Small intestine (tissue), 7 donors: Measurements from ENCODE around the gene CFAP299. TPM values are rescaled to one million over a fixed set of nuclear protein-coding genes. Genes with fewer than 3 reads are reported as not detected.

Source experiments
- DNase-seq, 2 donors: peaks; one replicate each; pipeline versions ENCODE4 v3.0.0 to v3.0.0-alpha.2; 2013
- FAIRE-seq: peaks from 2 replicates; lab custom pipeline; 2012; peaks lifted over from hg19 to GRCh38; lab: Jason Lieb, UNC
- H3K27ac ChIP-seq, 3 donors: one replicate each; pipeline ENCODE4 v1.5.1; 2013; ENCODE audit warnings: low read length in 2 of 3, mild to moderate bottlenecking in 2 of 3, control low read depth in 1 of 3, inconsistent platforms in 1 of 3, low read depth in 1 of 3, moderate library complexity in 1 of 3
- H3K27me3 ChIP-seq, 3 donors: one replicate each; pipeline ENCODE4 v1.6.1; 2013; ENCODE audit warnings: low read length in 3 of 3, inconsistent platforms in 1 of 3; ENCODE audit not compliant: control insufficient read depth in 3 of 3, insufficient read depth in 3 of 3
- H3K36me3 ChIP-seq, 3 donors: one replicate each; pipeline ENCODE4 v1.6.1; 2013; ENCODE audit warnings: low read length in 3 of 3, inconsistent platforms in 1 of 3, low read depth in 1 of 3, mild to moderate bottlenecking in 1 of 3, moderate library complexity in 1 of 3; ENCODE audit not compliant: control insufficient read depth in 3 of 3, insufficient read depth in 2 of 3
- H3K4me1 ChIP-seq, 3 donors: one replicate each; pipeline ENCODE4 v1.6.1; 2013; ENCODE audit warnings: low read length in 2 of 3, inconsistent platforms in 1 of 3, low read depth in 1 of 3, mild to moderate bottlenecking in 1 of 3, moderate library complexity in 1 of 3; ENCODE audit not compliant: control insufficient read depth in 3 of 3, insufficient read depth in 2 of 3
- H3K4me3 ChIP-seq, 3 donors: one replicate each; pipeline ENCODE4 v1.5.1; 2013; ENCODE audit warnings: low read length in 3 of 3, control low read depth in 1 of 3, inconsistent platforms in 1 of 3, low read depth in 1 of 3, mild to moderate bottlenecking in 1 of 3, moderate library complexity in 1 of 3
- H3K9me3 ChIP-seq, 2 donors: one replicate each; pipeline ENCODE4 v1.6.1; 2013; ENCODE audit warnings: low read depth in 1 of 2, low read length in 1 of 2; ENCODE audit not compliant: control insufficient read depth in 2 of 2, insufficient read depth in 1 of 2
- WGBS, 3 donors: extraction: QIAGEN DNeasy Blood & Tissue Kit; methylation state at CpG; one replicate each; pipeline ENCODE4 v1.1.7; 2013; 5-methylcytosine and 5-hydroxymethylcytosine counted together
- polyA plus RNA-seq, 4 donors: library from polyadenylated mRNA; stranded (reverse) in 3 of 4; unstranded in 1 of 4; fragments of 200-250 nt in 3 of 4; fragments of 120-200 nt in 1 of 4; gene quantifications; one replicate each; pipeline versions ENCODE4 v1.2.1 to v1.2.3, GENCODE V29; 2013
- donor health status: healthy with polysubstance abuse.
- donor health status: control.
- donor health status: control.
- donor health status: Bipolar disorder and iron deficiency.
- donor health status: healthy.

CFAP299 gene
- polyA plus RNA-seq, 4 donors = not detected

GRCh38 chr4:80560337-80560736, 224.8 kb downstream of the CFAP299 start:
- Histone ChIP-seq H3K4me3 (no peak overlapping the region), H3K27me3 (no peaks in the 10 kb centered on the region), H3K36me3 (no peaks in the 10 kb centered on the region), H3K4me1 (no peaks in the 10 kb centered on the region), H3K9me3 (no peaks in the 10 kb centered on the region), H3K27ac (no peak overlapping the region)
- 86 to 94% (median 92%) methylated on average over 3 of the region's 3 CpGs for WGBS, 3 donors
- FAIRE-seq (no peak), DNase-seq (no peak)

GRCh38 chr4:80566203-80566872, 230.8 kb downstream of the CFAP299 start:
- Histone ChIP-seq H3K36me3 (no peaks in the 10 kb centered on the region), H3K9me3 (no peaks in the 10 kb centered on the region), H3K27me3 (no peaks in the 10 kb centered on the region), H3K4me1 (no peaks in the 10 kb centered on the region), H3K27ac (no peak overlapping the region), H3K4me3 (peak overlapping the region in 2 of 3 donors; percentile 2 to 30)
- WGBS, 3 donors = 22 to 57% (median 40%) methylated on average over 5 of the region's 5 CpGs
- FAIRE-seq = no peak
- peak; percentile 32 for DNase-seq

GRCh38 chr4:80568891-80569290, 233.4 kb downstream of the CFAP299 start:
- DNase-seq (peak; percentile 14 to 24), FAIRE-seq (no peak)
- H3K36me3 ChIP-seq = no peaks in the 10 kb centered on the region
- H3K27ac ChIP-seq = no peak overlapping the region
- H3K27me3 ChIP-seq = no peaks in the 10 kb centered on the region
- H3K4me1 ChIP-seq = no peaks in the 10 kb centered on the region
- H3K9me3 ChIP-seq = no peaks in the 10 kb centered on the region
- 84 to 89% (median 85%) methylated on average over 1 of the region's 1 CpG for WGBS, 3 donors
- no peak overlapping the region for H3K4me3 ChIP-seq

GRCh38 chr4:80576796-80577195, 241.3 kb downstream of the CFAP299 start:
- no peak overlapping the region for H3K4me3 ChIP-seq
- FAIRE-seq = no peak
- peak in 1 of 2 donors; percentile 20 for DNase-seq
- no peaks in the 10 kb centered on the region for H3K27me3 ChIP-seq
- 3 to 40% (median 21%) methylated on average over 1 of the region's 1 CpG for WGBS, 3 donors
- H3K27ac ChIP-seq = no peak overlapping the region
- no peaks in the 10 kb centered on the region for H3K9me3 ChIP-seq
- H3K4me1 ChIP-seq = no peaks in the 10 kb centered on the region
- no peaks in the 10 kb centered on the region for H3K36me3 ChIP-seq

GRCh38 chr4:80578001-80578400, 242.5 kb downstream of the CFAP299 start:
- no peaks in the 10 kb centered on the region for H3K27me3 ChIP-seq
- H3K36me3 ChIP-seq = no peaks in the 10 kb centered on the region
- H3K4me3 ChIP-seq = no peak overlapping the region
- DNase-seq (peak in 1 of 2 donors; percentile 11), FAIRE-seq (peak; percentile 55)
- no peaks in the 10 kb centered on the region for H3K9me3 ChIP-seq
- H3K4me1 ChIP-seq = no peaks in the 10 kb centered on the region
- WGBS, 3 donors = 61 to 89% (median 65%) methylated on average over 1 of the region's 1 CpG
- H3K27ac ChIP-seq = no peak overlapping the region

GRCh38 chr4:80585542-80585941, 250.0 kb downstream of the CFAP299 start:
- Histone ChIP-seq H3K4me1 (no peaks in the 10 kb centered on the region), H3K27me3 (no peaks in the 10 kb centered on the region), H3K9me3 (no peaks in the 10 kb centered on the region), H3K4me3 (no peak overlapping the region), H3K36me3 (no peaks in the 10 kb centered on the region), H3K27ac (no peak overlapping the region)
- FAIRE-seq (no peak), DNase-seq (no peak)

- H3K27ac ChIP-seq = no peak overlapping the region
- H3K27me3 ChIP-seq = no peaks in the 10 kb centered on the region
- 82 to 87% (median 87%) methylated on average over 2 of the region's 2 CpGs for WGBS, 3 donors
- H3K9me3 ChIP-seq = no peaks in the 10 kb centered on the region
- no peak for FAIRE-seq
- no peaks in the 10 kb centered on the region for H3K4me1 ChIP-seq
- DNase-seq = no peak
- H3K36me3 ChIP-seq = no peaks in the 10 kb centered on the region
- no peak overlapping the region for H3K4me3 ChIP-seq
Measured at GRCh38 chr4:80586716-80587115, 251.2 kb downstream of the CFAP299 start.

GRCh38 chr4:80587871-80588385, 252.4 kb downstream of the CFAP299 start:
- no peak overlapping the region for H3K27ac ChIP-seq
- WGBS, 3 donors = 66 to 89% (median 75%) methylated on average over 2 of the region's 2 CpGs
- H3K4me1 ChIP-seq = no peaks in the 10 kb centered on the region
- no peaks in the 10 kb centered on the region for H3K36me3 ChIP-seq
- no peak overlapping the region for H3K4me3 ChIP-seq
- no peaks in the 10 kb centered on the region for H3K9me3 ChIP-seq
- DNase-seq = no peak
- no peaks in the 10 kb centered on the region for H3K27me3 ChIP-seq
- no peak for FAIRE-seq

GRCh38 chr4:80592950-80593349, 257.4 kb downstream of the CFAP299 start:
- no peaks in the 10 kb centered on the region for H3K4me1 ChIP-seq
- H3K27ac ChIP-seq = no peak overlapping the region
- H3K36me3 ChIP-seq = no peaks in the 10 kb centered on the region
- DNase-seq (no peak), FAIRE-seq (no peak)
- H3K4me3 ChIP-seq = no peak overlapping the region
- 43 to 53% (median 53%) methylated on average over 2 of the region's 2 CpGs for WGBS, 3 donors
- H3K9me3 ChIP-seq = no peaks in the 10 kb centered on the region
- H3K27me3 ChIP-seq = no peaks in the 10 kb centered on the region
